ENCODE results near the gene TCP1.
"Not testable (repeated sequence)": the region's sequence is repeated elsewhere in the genome, so short reads cannot be mapped to it uniquely, and the experiment has no call there.

Gene TCP1

DNA sequence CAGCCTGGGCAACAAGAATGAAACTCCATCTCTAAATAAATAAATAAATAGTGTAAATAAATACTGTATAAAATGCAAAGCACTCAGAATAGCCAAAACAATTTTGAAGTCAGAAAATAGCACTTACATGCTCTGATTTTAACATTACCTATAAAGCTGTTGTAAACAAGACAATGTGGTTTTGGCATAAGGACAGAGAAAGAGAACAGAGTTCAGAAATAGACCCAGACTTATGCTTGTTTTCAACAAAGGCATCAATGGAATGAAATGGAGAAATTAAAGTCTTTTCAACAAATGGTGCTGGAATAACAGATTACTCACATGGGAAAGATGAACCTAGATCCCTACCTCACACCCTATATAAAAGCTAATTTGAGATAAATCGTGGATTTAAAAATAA is 17.2 kb downstream of the TCP1 start:
- DNase-seq (ENCODE audit: low spot score) = no peak

DNA sequence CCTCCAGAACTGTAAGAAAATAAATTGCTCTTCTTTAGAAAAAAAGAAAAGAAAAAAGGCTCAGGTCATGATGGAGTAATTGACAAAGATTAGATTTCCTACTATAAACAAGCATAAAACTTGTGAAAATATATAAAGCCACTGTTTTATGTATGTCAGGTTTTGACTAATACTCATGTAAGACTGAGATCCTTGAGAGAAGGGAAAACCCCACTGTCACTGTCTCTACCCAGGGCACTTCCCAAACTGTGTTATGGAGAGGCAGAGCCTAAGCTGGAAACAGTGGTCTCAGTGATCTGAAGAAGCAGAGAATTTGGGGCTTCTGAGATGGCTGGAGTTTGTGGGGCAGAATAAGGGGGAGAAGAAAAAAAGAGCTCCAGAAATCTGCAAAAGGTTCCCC is 19.9 kb downstream of the TCP1 start:
- DNase-seq (ENCODE audit: low spot score) = no peak

DNA sequence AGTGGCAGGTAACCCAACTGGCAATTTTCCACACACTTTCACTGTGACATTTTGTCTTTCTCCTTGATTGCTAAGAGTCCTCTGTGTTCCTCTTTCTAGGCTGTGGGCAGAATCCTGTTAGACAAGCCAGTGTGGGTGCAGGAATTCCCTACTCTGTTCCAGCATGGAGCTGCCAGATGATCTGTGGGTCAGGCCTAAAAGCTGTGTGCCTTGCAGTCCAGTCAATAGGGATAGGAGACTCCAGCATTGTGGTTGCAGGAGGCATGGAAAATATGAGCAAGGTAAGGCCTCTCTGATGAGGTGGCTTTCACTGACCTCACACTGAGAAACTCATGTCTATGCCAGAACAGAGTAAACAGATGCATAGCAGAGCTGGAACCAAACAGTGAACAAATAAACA is 22.5 kb downstream of the TCP1 start:
- DNase-seq (ENCODE audit: low spot score) = no peak

- peak; percentile 21 for DNase-seq (ENCODE audit: low spot score)
These were observed 26.6 kb downstream of the TCP1 start for GRCh38 chr6:159762681-159763293.

GRCh38 chr6:159761873-159762680 is 27.3 kb downstream of the TCP1 start, which contains the start of gene ACAT2:
Gene ACAT2, plus strand, starts transcription at chr6:159762045. Its CDS starts 43 bp downstream, at chr6:159762088.
- peak; percentile 99 for DNase-seq (ENCODE audit: low spot score)

- DNase-seq (ENCODE audit: low spot score) = peak; percentile 13
These were observed 28.1 kb downstream of the TCP1 start for GRCh38 chr6:159761129-159761872.

GRCh38 chr6:159760602-159761057 is 28.8 kb downstream of the TCP1 start:
- no peak for DNase-seq (ENCODE audit: low spot score)

DNA sequence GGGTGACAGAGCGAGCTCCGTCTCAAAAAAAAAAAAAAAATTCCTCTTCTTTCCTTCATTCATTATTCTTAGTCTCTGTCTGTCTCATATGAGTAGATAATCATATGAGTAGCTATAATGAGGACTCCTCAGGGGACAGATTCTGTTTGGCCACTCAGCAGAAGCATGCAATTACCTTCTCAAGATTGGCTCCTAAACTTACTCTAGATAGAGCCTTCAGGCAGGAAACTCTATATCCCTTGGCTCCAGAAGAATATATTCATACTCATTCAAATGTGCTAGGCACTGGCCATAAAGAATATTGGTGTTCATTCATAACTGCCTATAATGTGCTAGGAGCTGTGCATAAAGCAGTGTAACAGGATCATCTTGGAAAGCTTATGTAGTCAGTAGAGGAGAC is 29.8 kb downstream of the TCP1 start:
- DNase-seq (ENCODE audit: low spot score) = no peak

GRCh38 chr6:159758031-159759001 is 31.1 kb downstream of the TCP1 start:
- DNase-seq (ENCODE audit: low spot score) = no peak

- DNase-seq (ENCODE audit: low spot score) = no peak
These were observed 32.9 kb downstream of the TCP1 start for GRCh38 chr6:159756508-159756907.

DNA sequence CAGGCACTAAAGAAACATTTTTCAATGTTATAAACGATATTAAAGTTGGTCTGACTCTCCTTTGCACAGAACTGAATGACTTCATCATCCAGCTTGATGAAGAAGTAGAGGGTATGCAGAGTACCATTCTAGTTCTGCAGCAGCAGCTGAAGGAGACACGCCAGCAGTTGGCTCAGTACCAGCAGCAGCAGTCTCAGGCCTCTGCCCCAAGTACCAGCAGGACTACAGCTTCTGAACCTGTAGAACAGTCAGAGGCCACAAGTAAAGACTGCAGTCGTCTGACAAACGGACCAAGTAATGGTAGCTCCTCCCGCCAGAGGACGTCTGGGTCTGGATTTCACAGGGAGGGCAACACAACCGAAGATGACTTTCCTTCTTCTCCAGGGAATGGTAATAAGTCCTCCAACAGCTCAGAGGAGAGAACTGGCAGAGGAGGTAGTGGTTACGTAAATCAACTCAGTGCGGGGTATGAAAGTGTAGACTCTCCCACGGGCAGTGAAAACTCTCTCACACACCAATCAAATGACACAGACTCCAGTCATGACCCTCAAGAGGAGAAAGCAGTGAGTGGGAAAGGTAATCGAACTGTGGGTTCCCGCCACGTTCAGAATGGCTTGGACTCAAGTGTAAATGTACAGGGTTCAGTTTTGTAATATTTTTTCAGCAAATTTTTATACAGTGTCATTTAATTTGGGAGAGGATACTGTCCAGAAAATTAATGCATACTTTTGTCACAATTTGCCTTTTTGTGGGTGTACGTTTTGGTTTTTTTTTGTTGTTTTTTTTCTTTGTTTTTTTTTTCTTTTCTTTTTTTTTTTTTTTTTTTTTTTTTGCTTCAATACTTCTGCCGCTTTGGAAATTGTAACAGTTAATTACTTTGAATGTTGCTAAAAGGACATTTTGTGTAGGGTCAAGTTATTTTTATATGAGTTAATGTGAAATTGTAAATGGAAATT is 34.2 kb downstream of the TCP1 start:
- DNase-seq (ENCODE audit: low spot score) = no peak

GRCh38 chr6:159754401-159754800 is 35.0 kb downstream of the TCP1 start:
- DNase-seq (ENCODE audit: low spot score) = no peak

DNA sequence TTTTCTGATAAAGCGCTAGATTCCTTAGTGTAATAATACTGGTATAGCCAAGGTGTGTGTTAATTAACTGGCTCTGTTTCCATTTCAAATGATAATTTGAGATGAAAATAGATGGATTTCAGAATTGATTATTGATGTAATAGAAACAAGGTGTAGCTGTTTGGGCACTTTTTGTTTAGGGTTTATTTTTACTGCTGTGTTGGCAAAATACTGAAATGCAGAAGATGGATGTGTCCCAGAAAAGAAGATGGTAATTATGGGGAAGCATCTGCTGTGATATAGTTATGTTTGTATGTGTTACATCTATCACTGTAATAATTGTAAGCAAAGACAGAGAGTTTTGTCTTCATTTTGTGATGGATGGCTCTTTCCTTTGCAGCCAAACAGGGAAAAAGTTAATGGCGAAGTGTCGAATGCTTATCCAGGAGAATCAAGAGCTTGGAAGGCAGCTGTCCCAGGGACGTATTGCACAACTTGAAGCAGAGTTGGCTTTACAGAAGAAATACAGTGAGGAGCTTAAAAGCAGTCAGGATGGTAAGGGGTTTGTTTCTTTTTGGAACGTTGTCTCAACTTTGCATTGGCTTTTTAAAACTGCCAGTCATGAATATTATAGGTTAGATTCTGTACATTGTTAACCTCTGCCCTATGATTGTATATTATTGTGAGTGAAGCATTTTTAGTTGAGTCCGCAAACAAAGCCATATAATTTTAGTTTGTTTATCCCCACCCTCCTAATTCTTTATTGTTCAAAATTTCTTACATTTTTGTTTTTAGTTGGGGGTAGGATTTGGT is 36.1 kb downstream of the TCP1 start:
- no peak for DNase-seq (ENCODE audit: low spot score)

- DNase-seq (ENCODE audit: low spot score) = no peak
These were observed 38.0 kb downstream of the TCP1 start for GRCh38 chr6:159751448-159751847.

GRCh38 chr6:159748127-159748526 is 41.3 kb downstream of the TCP1 start:
- DNase-seq (ENCODE audit: low spot score) = not testable (repeated sequence)

- DNase-seq (ENCODE audit: low spot score) = no peak
These were observed 42.6 kb downstream of the TCP1 start for GRCh38 chr6:159746759-159747158.

- DNase-seq (ENCODE audit: low spot score) = no peak
These were observed 44.3 kb downstream of the TCP1 start for GRCh38 chr6:159745081-159745480.

GRCh38 chr6:159742165-159742564 is 47.2 kb downstream of the TCP1 start:
- no peak for DNase-seq (ENCODE audit: low spot score)

DNA sequence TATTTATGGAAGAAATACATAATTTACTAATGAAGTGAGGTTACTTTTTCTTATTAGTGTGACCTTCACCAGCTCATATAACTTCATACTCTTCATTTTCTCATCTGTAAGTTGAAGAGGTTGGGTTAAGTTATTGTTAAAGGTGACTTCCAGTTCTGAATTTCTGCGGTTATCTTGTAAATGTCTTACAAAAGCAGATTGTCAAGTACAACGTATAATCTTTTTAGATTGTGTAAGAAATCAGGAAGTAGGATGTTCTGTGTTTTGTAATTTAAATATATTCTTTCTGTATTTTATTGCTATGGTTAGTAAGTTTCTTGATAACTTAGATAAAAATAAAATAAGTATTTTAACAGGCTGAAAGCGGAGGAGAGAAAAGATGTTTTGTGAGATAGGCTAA is 50.1 kb downstream of the TCP1 start:
- DNase-seq (ENCODE audit: low spot score) = no peak

DNA sequence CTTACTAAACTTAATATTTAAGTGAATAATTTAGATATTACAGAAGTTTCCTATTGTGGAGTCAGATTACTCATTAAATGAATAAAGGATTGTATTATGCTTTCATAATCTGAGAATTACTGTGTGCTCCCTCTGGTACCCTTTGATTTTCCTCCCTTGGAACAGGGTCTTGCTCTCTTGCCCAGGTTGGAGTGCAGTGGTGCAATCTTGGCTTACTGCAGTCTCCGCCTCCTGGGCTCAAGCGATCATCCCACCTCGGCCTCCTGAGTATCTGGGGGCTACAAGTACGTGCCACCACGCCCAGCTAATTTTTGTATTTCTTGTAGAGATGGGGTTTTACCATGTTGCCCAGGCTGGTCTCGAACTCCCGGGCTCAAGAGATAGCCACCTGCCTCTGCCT is 52.5 kb downstream of the TCP1 start:
- DNase-seq (ENCODE audit: low spot score) = no peak

Data from germinal center (tissue), 1 donor.